ENCODE results near the gene ASCC2.
A peak's percentile ranks its signal among the peaks of the same experiment; 100 is the strongest.
"Not testable (repeated sequence)": the region's sequence is repeated elsewhere in the genome, so short reads cannot be mapped to it uniquely, and the experiment has no call there.

The ASCC2 gene

GRCh38 chr22:29867851-29868250 lies 29.8 kb upstream of the ASCC2 start:
- H3K9me3 Mint-ChIP-seq, result no peaks in the 10 kb centered on the region
- no peak overlapping the region for H3K27ac Mint-ChIP-seq
- H3K4me1 Mint-ChIP-seq, result no peaks in the 10 kb centered on the region
- DNase-seq (ENCODE audit: low spot score in 2 of 2) (no peak), ATAC-seq (no peak)
- H3K4me3 Mint-ChIP-seq, result no peak overlapping the region
- H3K36me3 Mint-ChIP-seq, result no peaks in the 10 kb centered on the region

GRCh38 chr22:29867260-29867659 lies 29.2 kb upstream of the ASCC2 start:
- Mint-ChIP-seq H3K9me3 (no peaks in the 10 kb centered on the region), H3K27ac (no peak overlapping the region), H3K4me3 (no peak overlapping the region), H3K36me3 (no peaks in the 10 kb centered on the region), H3K4me1 (no peaks in the 10 kb centered on the region)
- ATAC-seq, result no peak
- no peak for DNase-seq (ENCODE audit: low spot score in 2 of 2)

GRCh38 chr22:29865572-29865971 lies 27.5 kb upstream of the ASCC2 start:
- not testable (repeated sequence) for H3K4me3 Mint-ChIP-seq; H3K4me1 Mint-ChIP-seq; ATAC-seq; H3K9me3 Mint-ChIP-seq; DNase-seq (ENCODE audit: low spot score in 2 of 2); H3K36me3 Mint-ChIP-seq; H3K27ac Mint-ChIP-seq

GRCh38 chr22:29861672-29862297 lies 23.7 kb upstream of the ASCC2 start:
- ATAC-seq, result no peak
- no peaks in the 10 kb centered on the region for H3K36me3 Mint-ChIP-seq
- H3K4me1 Mint-ChIP-seq, result no peaks in the 10 kb centered on the region
- no peak overlapping the region for H3K4me3 Mint-ChIP-seq
- DNase-seq (ENCODE audit: low spot score in 2 of 2), result no peak
- no peak overlapping the region for H3K27ac Mint-ChIP-seq
- no peaks in the 10 kb centered on the region for H3K9me3 Mint-ChIP-seq

GRCh38 chr22:29860006-29860766 lies 22.1 kb upstream of the ASCC2 start:
- DNase-seq (ENCODE audit: low spot score in 2 of 2) (no peak), ATAC-seq (no peak)
- H3K4me3 Mint-ChIP-seq, result no peak overlapping the region
- H3K9me3 Mint-ChIP-seq, result no peaks in the 10 kb centered on the region
- no peaks in the 10 kb centered on the region for H3K36me3 Mint-ChIP-seq
- no peaks in the 10 kb centered on the region for H3K4me1 Mint-ChIP-seq
- no peak overlapping the region for H3K27ac Mint-ChIP-seq

- DNase-seq (ENCODE audit: low spot score in 2 of 2); H3K9me3 Mint-ChIP-seq; H3K36me3 Mint-ChIP-seq; H3K4me3 Mint-ChIP-seq; ATAC-seq; H3K27ac Mint-ChIP-seq; H3K4me1 Mint-ChIP-seq: not testable (repeated sequence)
These were observed 21.0 kb upstream of the ASCC2 start for GRCh38 chr22:29859030-29859429.

GRCh38 chr22:29856496-29856895 lies 18.4 kb upstream of the ASCC2 start:
- Mint-ChIP-seq H3K27ac (no peak overlapping the region), H3K4me3 (no peak overlapping the region), H3K36me3 (no peaks in the 10 kb centered on the region), H3K4me1 (no peaks in the 10 kb centered on the region), H3K9me3 (no peaks in the 10 kb centered on the region)
- ATAC-seq (no peak), DNase-seq (ENCODE audit: low spot score in 2 of 2) (no peak)

- Mint-ChIP-seq H3K27ac (no peak overlapping the region), H3K36me3 (no peaks in the 10 kb centered on the region), H3K4me3 (no peak overlapping the region), H3K9me3 (no peaks in the 10 kb centered on the region), H3K4me1 (no peaks in the 10 kb centered on the region)
- DNase-seq (ENCODE audit: low spot score in 2 of 2) (no peak), ATAC-seq (no peak)
These were observed 17.6 kb upstream of the ASCC2 start for GRCh38 chr22:29855611-29856181.

GRCh38 chr22:29854432-29854831 lies 16.4 kb upstream of the ASCC2 start:
- no peaks in the 10 kb centered on the region for H3K36me3 Mint-ChIP-seq
- H3K9me3 Mint-ChIP-seq, result no peaks in the 10 kb centered on the region
- DNase-seq (ENCODE audit: low spot score in 2 of 2) (no peak), ATAC-seq (no peak)
- H3K4me1 Mint-ChIP-seq, result no peaks in the 10 kb centered on the region
- H3K4me3 Mint-ChIP-seq, result no peak overlapping the region
- H3K27ac Mint-ChIP-seq, result no peak overlapping the region

- Mint-ChIP-seq H3K27ac (no peak overlapping the region), H3K36me3 (no peaks in the 10 kb centered on the region), H3K9me3 (no peaks in the 10 kb centered on the region), H3K4me1 (no peaks in the 10 kb centered on the region), H3K4me3 (no peak overlapping the region)
- ATAC-seq (no peak), DNase-seq (ENCODE audit: low spot score in 2 of 2) (no peak)
These were observed 10.0 kb upstream of the ASCC2 start for GRCh38 chr22:29848111-29848510.

- no peak overlapping the region for H3K4me3 Mint-ChIP-seq
- no peak for DNase-seq (ENCODE audit: low spot score in 2 of 2)
- ATAC-seq, result no peak
- H3K4me1 Mint-ChIP-seq, result no peaks in the 10 kb centered on the region
- no peaks in the 10 kb centered on the region for H3K9me3 Mint-ChIP-seq
- H3K27ac Mint-ChIP-seq, result no peak overlapping the region
- H3K36me3 Mint-ChIP-seq, result no peaks in the 10 kb centered on the region
These were observed 8.2 kb upstream of the ASCC2 start for GRCh38 chr22:29846290-29846689.

GRCh38 chr22:29842740-29843139 lies 4.7 kb upstream of the ASCC2 start:
- Mint-ChIP-seq H3K36me3 (peaks cover 5% of the 10 kb centered on the region), H3K27ac (no peak overlapping the region), H3K9me3 (no peaks in the 10 kb centered on the region), H3K4me1 (peaks cover 14% of the 10 kb centered on the region), H3K4me3 (no peak overlapping the region)
- ATAC-seq (peak; percentile 36), DNase-seq (ENCODE audit: low spot score in 2 of 2) (no peak)

- H3K27ac Mint-ChIP-seq, result no peak overlapping the region
- no peaks in the 10 kb centered on the region for H3K9me3 Mint-ChIP-seq
- H3K4me1 Mint-ChIP-seq, result peaks cover 20% of the 10 kb centered on the region
- ATAC-seq, result no peak
- peaks cover 5% of the 10 kb centered on the region for H3K36me3 Mint-ChIP-seq
- DNase-seq (ENCODE audit: low spot score in 2 of 2), result no peak
- no peak overlapping the region for H3K4me3 Mint-ChIP-seq
These were observed 4.1 kb upstream of the ASCC2 start for GRCh38 chr22:29842172-29842571.

- H3K9me3 Mint-ChIP-seq, result no peaks in the 10 kb centered on the region
- DNase-seq (ENCODE audit: low spot score in 2 of 2), result no peak
- no peak overlapping the region for H3K27ac Mint-ChIP-seq
- peaks cover 11% of the 10 kb centered on the region for H3K36me3 Mint-ChIP-seq
- ATAC-seq, result no peak
- no peak overlapping the region for H3K4me3 Mint-ChIP-seq
- H3K4me1 Mint-ChIP-seq, result peaks cover 33% of the 10 kb centered on the region
These were observed 2.4 kb upstream of the ASCC2 start for GRCh38 chr22:29840498-29840897.

GRCh38 chr22:29839039-29839438 lies 965 bp upstream of the ASCC2 start:
- no peak for DNase-seq (ENCODE audit: low spot score in 2 of 2)
- Mint-ChIP-seq H3K4me3 (peak overlapping the region; percentile 84), H3K4me1 (peaks cover 38% of the 10 kb centered on the region), H3K36me3 (peaks cover 18% of the 10 kb centered on the region), H3K27ac (no peak overlapping the region), H3K9me3 (no peaks in the 10 kb centered on the region)
- ATAC-seq, result no peak

GRCh38 chr22:29838599-29838956 lies 504 bp upstream of the ASCC2 start:
- DNase-seq (ENCODE audit: low spot score in 2 of 2) (no peak), ATAC-seq (peak; percentile 19)
- Mint-ChIP-seq H3K27ac (peak overlapping the region; percentile 89), H3K4me3 (peak overlapping the region; percentile 84), H3K9me3 (no peaks in the 10 kb centered on the region), H3K4me1 (peaks cover 40% of the 10 kb centered on the region), H3K36me3 (peaks cover 23% of the 10 kb centered on the region)
